HG03135 (cell line): ENCODE results near the gene MYOM1.
"Not testable (repeated sequence)": the region's sequence is repeated elsewhere in the genome, so short reads cannot be mapped to it uniquely, and the experiment has no call there.

Experiments
- ATAC-seq: cut with Tn5 transposase; IDR thresholded peaks from one replicate; pipeline ENCODE4 v1.9.1; 2021; ENCODE audit warnings: mild to moderate bottlenecking, moderate library complexity; ENCODE audit not compliant: unreplicated experiment

The MYOM1 gene

GRCh38 chr18:3041843-3042242 lies 177.9 kb downstream of the MYOM1 start:
- ATAC-seq, result no peak

GRCh38 chr18:3040881-3041280 lies 178.9 kb downstream of the MYOM1 start:
- no peak for ATAC-seq

DNA sequence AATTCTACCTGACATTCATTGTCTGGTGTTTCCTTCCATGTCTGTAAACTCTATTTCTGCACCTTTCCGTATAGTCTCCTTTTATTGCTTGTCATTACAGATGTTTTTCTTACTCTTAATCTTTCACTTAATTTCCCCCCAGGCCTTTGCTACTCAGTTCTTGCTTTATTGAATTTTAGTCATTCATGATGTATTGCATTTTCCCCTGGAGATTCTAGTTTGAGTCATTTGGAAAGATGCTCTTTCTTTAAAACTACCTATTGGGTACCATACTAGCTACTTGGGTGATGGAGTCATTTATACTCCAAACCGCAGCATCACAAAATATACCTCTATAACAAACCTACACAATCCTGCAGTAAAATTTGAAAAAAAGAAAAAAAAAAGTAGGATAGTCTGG lies 179.6 kb downstream of the MYOM1 start:
- ATAC-seq, result no peak

DNA sequence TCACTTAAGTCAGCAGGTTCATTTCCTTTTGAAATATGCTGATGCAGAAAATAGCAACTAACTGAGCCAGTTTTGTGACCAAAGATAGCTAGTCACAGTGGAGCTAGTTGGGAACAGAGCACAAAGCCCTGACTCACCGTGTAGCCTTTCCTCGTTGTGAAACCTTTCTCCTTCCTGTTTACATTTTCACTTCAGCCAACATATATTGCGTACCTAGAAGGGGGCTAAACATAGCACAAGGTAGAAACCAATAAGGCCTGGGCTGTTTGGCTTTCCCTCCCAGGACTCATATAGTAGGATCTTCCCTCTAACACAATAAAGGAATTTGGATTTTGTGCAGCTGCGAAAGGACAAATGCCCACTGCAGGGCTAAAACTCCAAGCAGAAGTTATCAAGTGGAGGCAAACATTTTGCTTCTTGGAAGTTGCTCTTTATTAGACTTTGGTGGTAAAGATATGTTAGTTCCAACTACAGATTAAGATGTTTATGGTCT lies 182.3 kb downstream of the MYOM1 start:
- ATAC-seq, result peak; percentile 96

- ATAC-seq, result no peak
Measured at GRCh38 chr18:3036108-3036507, 183.7 kb downstream of the MYOM1 start.

GRCh38 chr18:3035635-3036034 lies 184.1 kb downstream of the MYOM1 start:
- ATAC-seq, result no peak

DNA sequence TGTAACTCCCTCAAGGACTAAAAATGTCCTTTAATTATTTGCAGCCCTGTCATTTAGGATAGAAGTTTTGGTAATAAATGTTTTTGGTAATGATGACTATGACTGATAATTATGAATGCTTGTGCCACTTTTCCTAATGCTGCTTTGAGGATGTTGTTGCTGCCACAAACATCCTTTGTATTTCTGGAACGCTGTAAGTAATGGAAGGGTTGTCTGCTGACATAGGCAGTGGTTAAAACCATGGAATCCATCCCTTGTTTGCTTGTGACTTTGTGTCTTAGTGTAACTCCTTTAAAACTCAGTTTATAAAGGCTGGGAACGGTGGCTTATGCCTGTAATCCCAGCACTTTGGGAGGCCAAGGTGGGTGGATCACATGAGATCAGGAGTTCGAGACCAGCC lies 187.0 kb downstream of the MYOM1 start:
- ATAC-seq, result no peak

DNA sequence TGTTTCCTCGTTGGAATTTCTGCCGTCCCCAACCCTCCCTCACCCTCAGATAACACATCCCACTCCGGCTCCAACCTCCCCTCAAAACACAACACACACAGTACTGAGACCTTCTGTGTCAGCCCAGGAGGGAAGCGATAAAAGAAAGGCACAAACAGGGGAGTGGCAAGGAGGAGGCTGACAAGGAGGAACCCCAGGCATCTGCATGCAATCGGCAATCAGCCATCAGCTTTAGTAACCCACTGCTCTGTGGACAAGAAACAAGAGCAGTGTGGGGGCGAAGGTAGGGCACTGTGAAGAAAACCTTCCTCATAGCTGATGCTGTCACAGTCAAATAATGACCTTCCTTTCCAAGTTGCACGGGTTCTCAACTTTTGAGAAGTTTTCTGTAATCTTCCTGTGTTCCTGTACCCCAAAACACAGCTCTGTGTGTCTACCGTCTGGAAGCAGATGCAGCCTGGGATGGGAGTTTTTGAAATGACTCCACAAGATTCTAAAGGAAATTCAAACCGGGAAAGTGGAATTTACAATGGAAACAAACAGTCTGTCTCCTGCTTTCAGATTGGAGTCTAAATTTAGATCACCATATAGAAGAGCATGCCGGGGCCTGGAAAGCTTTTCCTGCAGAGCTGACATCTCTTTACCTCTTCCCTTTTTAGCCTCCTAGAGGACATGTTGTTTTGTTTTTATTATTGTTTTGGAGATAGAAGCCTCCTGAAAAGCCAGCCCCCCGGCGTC lies 190.4 kb downstream of the MYOM1 start:
- no peak for ATAC-seq

DNA sequence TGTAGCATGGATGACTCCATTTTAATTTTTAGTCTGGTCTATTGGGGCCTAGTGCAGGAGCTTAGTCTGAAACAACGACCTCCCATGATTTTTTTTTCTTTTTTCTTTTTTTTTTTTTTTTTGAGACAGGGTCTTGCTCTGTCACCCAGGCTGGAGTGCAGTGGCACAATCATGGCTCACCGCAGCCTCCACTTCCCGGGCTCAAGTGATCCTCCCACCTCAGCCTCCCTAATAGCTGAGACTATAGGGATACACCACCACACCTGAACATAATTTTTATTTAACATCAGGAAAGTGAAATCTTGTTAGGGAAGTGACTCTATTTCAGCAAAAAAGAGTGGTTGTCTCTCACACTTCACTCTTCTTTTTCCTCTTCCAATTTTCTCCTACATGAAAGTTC lies 191.7 kb downstream of the MYOM1 start:
- ATAC-seq, result not testable (repeated sequence)

DNA sequence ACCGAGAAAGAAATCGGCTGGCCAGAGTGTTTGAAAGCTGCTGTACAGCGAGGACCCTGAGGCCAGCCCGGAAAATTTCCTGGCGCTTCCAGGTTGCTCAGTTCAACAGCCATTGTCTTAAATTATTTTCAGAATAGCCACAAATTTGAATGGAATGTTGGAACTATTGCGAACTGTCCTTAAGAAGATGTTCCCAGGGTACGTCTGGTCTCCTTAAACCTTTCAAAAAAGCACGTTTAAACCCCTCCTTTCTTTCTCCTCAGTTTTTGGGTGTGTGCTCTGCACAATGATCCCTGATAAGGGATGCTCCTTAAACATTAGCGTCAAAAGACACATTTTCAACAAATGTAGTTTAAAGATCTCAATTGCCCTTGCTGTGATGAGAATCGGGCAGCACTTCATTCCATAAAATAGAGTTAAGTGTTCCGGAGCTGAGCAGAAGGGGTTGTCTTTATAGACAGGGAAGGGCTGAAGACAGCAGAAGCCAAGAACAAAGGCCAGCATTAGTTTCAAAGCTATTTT lies 192.3 kb downstream of the MYOM1 start:
- no peak for ATAC-seq

GRCh38 chr18:3025544-3025943 lies 194.2 kb downstream of the MYOM1 start:
- ATAC-seq, result no peak

- not testable (repeated sequence) for ATAC-seq
Measured at GRCh38 chr18:3023603-3024002, 196.2 kb downstream of the MYOM1 start.
